Astrocyte of the cerebellum (primary cell): Measurements from ENCODE around the gene CXCR4.

ENCODE experiments used
- DNase-seq: peaks from one replicate; pipeline ENCODE4 v3.0.0-alpha.2; 2011; ENCODE audit warnings: low read depth
- H3K4me3 ChIP-seq: 2 replicates; pipeline ENCODE4 v1.5.1; 2011; ENCODE audit warnings: mild to moderate bottlenecking, low read depth, low read length, moderate library complexity
- CTCF ChIP-seq: IDR thresholded peaks from 2 replicates; pipeline ENCODE4 v1.5.1; 2012; ENCODE audit warnings: low read length, low read depth, moderate library complexity, mild to moderate bottlenecking; ENCODE audit errors: missing control alignments
- in situ Hi-C: cut with HindIII; loops from 2 replicates; pipeline ENCODE4 v1.10.0; 2017; ENCODE audit warnings: low sequenced_read_pairs

Gene CXCR4

GRCh38 chr2:136128905-136129304 is 11.0 kb upstream of the CXCR4 start:
- DNase-seq, result no peak
- in situ Hi-C loops, result no loop called here
- no peak for TF ChIP-seq CTCF
- no peak overlapping the region for H3K4me3 ChIP-seq

DNA sequence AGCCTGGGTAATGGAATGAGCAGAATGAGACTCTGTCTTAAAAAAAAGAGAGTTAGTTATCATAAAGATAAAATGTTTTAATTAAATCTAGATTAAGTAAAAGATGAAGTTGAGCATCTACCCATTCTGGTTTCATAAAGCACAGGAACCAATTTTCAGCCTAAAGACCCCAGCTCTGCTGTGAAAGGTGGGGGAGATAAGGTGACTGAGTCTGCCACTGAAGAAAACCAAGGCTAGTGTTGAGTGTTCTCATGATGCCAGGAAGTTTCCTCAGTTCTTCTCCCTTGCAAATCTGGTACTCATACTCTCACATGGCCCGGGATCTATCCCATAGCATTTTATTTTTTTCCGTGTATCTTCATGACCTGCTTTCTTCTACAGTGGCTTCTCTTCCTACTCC is 10.4 kb upstream of the CXCR4 start:
- no peak overlapping the region for H3K4me3 ChIP-seq
- no peak for DNase-seq
- in situ Hi-C loops, result no loop called here
- no peak for TF ChIP-seq CTCF

DNA sequence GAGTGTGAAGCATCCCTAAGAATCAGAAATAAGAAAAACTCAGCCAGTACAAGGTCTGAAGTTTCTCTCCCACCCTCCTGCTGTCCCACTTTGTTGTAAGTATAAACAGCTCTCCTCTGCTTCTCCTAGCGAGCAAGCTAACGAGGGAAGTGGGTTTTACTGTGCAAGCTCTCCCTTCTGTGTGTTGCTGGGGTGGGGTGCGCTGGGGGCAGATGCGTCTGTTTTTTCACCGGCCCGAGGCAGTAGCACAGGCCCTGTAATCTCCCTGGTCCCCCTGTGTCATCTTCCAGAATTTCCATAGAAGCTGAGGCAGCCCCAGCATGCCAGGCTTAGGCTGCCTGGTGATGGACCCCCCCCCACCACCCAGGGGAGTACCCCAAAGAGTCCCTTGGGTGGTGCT is 9.4 kb upstream of the CXCR4 start:
- no peak for DNase-seq
- no peak for TF ChIP-seq CTCF
- no peak overlapping the region for H3K4me3 ChIP-seq
- in situ Hi-C loops, result no loop called here

GRCh38 chr2:136126421-136126926 is 8.5 kb upstream of the CXCR4 start:
- DNase-seq, result no peak
- in situ Hi-C loops, result no loop called here
- H3K4me3 ChIP-seq, result no peak overlapping the region
- TF ChIP-seq CTCF, result no peak

- in situ Hi-C loops, result no loop called here
- no peak for DNase-seq
- no peak overlapping the region for H3K4me3 ChIP-seq
- TF ChIP-seq CTCF, result no peak
Observed at GRCh38 chr2:136126021-136126420, 8.1 kb upstream of the CXCR4 start.

GRCh38 chr2:136125236-136125635 is 7.3 kb upstream of the CXCR4 start:
- in situ Hi-C loops, result no loop called here
- TF ChIP-seq CTCF, result no peak
- H3K4me3 ChIP-seq, result no peak overlapping the region
- no peak for DNase-seq

GRCh38 chr2:136124805-136125204 is 6.9 kb upstream of the CXCR4 start:
- no peak for TF ChIP-seq CTCF
- DNase-seq, result no peak
- H3K4me3 ChIP-seq, result no peak overlapping the region
- in situ Hi-C loops, result no loop called here
